ENCODE measurements around the gene ANKFN1.

The ANKFN1 gene

GRCh38 chr17:56521414-56522141, 368.3 kb downstream of the ANKFN1 start:
- H3K9me3 ChIP-seq (ENCODE audit: insufficient read depth, low read depth, low read length) = no peaks in the 10 kb centered on the region
- H3K9me2 ChIP-seq (replicated peaks; ENCODE audit: low read depth, low read length) = no peaks in the 10 kb centered on the region
- no peaks in the 10 kb centered on the region for H4K20me1 ChIP-seq (ENCODE audit: insufficient read depth, low read length, poor library complexity, severe bottlenecking)
- H3K9ac ChIP-seq (ENCODE audit: low read depth, low read length, poor library complexity, severe bottlenecking) = no peak overlapping the region
- H2AFZ ChIP-seq (ENCODE audit: low read length) = no peak overlapping the region
- H3K4me1 ChIP-seq (ENCODE audit: insufficient read depth, low read length, poor library complexity, severe bottlenecking) = no peaks in the 10 kb centered on the region
- no peak overlapping the region for H3K4me2 ChIP-seq (ENCODE audit: low read depth, low read length, poor library complexity, severe bottlenecking)
- H3F3A ChIP-seq (ENCODE audit: low read depth) = no peaks in the 10 kb centered on the region
- TF ChIP-seq CTCF (conservative IDR thresholded peaks at IDR 0.05; ENCODE audit: low read length) (no peak), EZH2phosphoT487 (IDR thresholded peaks at IDR 0.05; ENCODE audit: borderline replicate concordance) (no peak)
- H3K27me3 ChIP-seq (ENCODE audit: insufficient read depth, low read length, poor library complexity, severe bottlenecking) = no peaks in the 10 kb centered on the region
- no peaks in the 10 kb centered on the region for H3K36me3 ChIP-seq (ENCODE audit: insufficient read depth, low read length)
- no peaks in the 10 kb centered on the region for H3K79me2 ChIP-seq (ENCODE audit: insufficient read depth, low read length)
- no peak overlapping the region for H3K4me3 ChIP-seq (ENCODE audit: low read length, poor library complexity, severe bottlenecking)

GRCh38 chr17:56523042-56523441, 369.8 kb downstream of the ANKFN1 start:
- Histone ChIP-seq H3K36me3 (ENCODE audit: insufficient read depth, low read length) (no peaks in the 10 kb centered on the region), H4K20me1 (ENCODE audit: insufficient read depth, low read length, poor library complexity, severe bottlenecking) (no peaks in the 10 kb centered on the region), H3K4me3 (ENCODE audit: low read length, poor library complexity, severe bottlenecking) (no peak overlapping the region), H3K79me2 (ENCODE audit: insufficient read depth, low read length) (no peaks in the 10 kb centered on the region), H2AFZ (ENCODE audit: low read length) (no peak overlapping the region), H3K9me3 (ENCODE audit: insufficient read depth, low read depth, low read length) (no peaks in the 10 kb centered on the region), H3K9me2 (replicated peaks; ENCODE audit: low read depth, low read length) (no peaks in the 10 kb centered on the region), H3K4me1 (ENCODE audit: insufficient read depth, low read length, poor library complexity, severe bottlenecking) (no peaks in the 10 kb centered on the region), H3K27me3 (ENCODE audit: insufficient read depth, low read length, poor library complexity, severe bottlenecking) (no peaks in the 10 kb centered on the region), H3K4me2 (ENCODE audit: low read depth, low read length, poor library complexity, severe bottlenecking) (no peak overlapping the region), H3K9ac (ENCODE audit: low read depth, low read length, poor library complexity, severe bottlenecking) (no peak overlapping the region), H3F3A (ENCODE audit: low read depth) (no peaks in the 10 kb centered on the region)
- no peak for TF ChIP-seq CTCF (conservative IDR thresholded peaks at IDR 0.05; ENCODE audit: low read length)
- no peak for TF ChIP-seq EZH2phosphoT487 (IDR thresholded peaks at IDR 0.05; ENCODE audit: borderline replicate concordance)

GRCh38 chr17:56528696-56529095, 375.4 kb downstream of the ANKFN1 start:
- Histone ChIP-seq H3K4me3 (ENCODE audit: low read length, poor library complexity, severe bottlenecking) (no peak overlapping the region), H3K36me3 (ENCODE audit: insufficient read depth, low read length) (no peaks in the 10 kb centered on the region), H3K4me2 (ENCODE audit: low read depth, low read length, poor library complexity, severe bottlenecking) (no peak overlapping the region), H4K20me1 (ENCODE audit: insufficient read depth, low read length, poor library complexity, severe bottlenecking) (no peaks in the 10 kb centered on the region), H3K79me2 (ENCODE audit: insufficient read depth, low read length) (no peaks in the 10 kb centered on the region), H3K4me1 (ENCODE audit: insufficient read depth, low read length, poor library complexity, severe bottlenecking) (no peaks in the 10 kb centered on the region), H2AFZ (ENCODE audit: low read length) (no peak overlapping the region), H3K9me2 (replicated peaks; ENCODE audit: low read depth, low read length) (no peaks in the 10 kb centered on the region), H3F3A (ENCODE audit: low read depth) (no peaks in the 10 kb centered on the region), H3K27me3 (ENCODE audit: insufficient read depth, low read length, poor library complexity, severe bottlenecking) (no peaks in the 10 kb centered on the region), H3K9me3 (ENCODE audit: insufficient read depth, low read depth, low read length) (no peaks in the 10 kb centered on the region), H3K9ac (ENCODE audit: low read depth, low read length, poor library complexity, severe bottlenecking) (no peak overlapping the region)
- TF ChIP-seq CTCF (conservative IDR thresholded peaks at IDR 0.05; ENCODE audit: low read length) = no peak
- no peak for TF ChIP-seq EZH2phosphoT487 (IDR thresholded peaks at IDR 0.05; ENCODE audit: borderline replicate concordance)

Measured in Loucy (cell line).